Erythroblast (primary cell): ENCODE measurements around the gene SUSD6.

Experiments used
- GATA1 ChIP-seq: IDR thresholded peaks from 2 replicates; pipeline ENCODE4 v1.6.1; 2011; ENCODE audit warnings: low read depth, mild to moderate bottlenecking, control low read depth, low read length, moderate library complexity
- POLR2A ChIP-seq: IDR thresholded peaks from 2 replicates; pipeline ENCODE4 v1.6.1; 2011; ENCODE audit warnings: mild to moderate bottlenecking, low read length

DNA sequence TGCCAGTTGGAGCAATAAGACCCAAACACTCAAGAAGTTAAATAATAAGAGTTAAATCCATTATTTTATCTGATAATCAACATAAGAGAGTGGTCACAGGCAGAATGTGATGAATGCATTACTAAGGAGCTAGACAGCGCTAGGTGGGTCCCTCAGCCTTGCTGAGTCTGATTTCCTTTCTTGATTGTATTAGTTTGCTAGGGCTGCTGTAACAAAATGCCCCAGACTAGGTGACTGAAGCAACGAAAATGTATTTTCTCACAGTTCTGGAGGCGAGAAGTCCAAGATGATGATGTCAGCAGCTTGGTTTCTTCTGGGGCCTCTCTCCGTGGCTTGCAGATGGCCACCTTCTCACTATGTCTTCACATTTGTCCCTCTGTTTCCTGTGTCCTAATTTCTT, 28.6 kb upstream of the SUSD6 start:
- TF ChIP-seq POLR2A (no peak), GATA1 (no peak)
